22Rv1 (cell line): ENCODE data around the gene STK17A.

Experiments
- H3K27ac ChIP-seq: fragments of 450-650 bp; 2 replicates; pipeline ENCODE4 v1.5.1; 2017
- ZFX ChIP-seq: fragments of 450-650 bp; IDR thresholded peaks from 2 replicates; pipeline ENCODE4 v1.6.1; 2017; ENCODE audit warnings: antibody characterized with exemption, borderline replicate concordance
- TF ChIP-seq, protein P1 (sequence below): fragments of 450-650 bp; IDR thresholded peaks from 2 replicates; pipeline ENCODE4 v1.5.1; 2017; ENCODE audit warnings: mild to moderate bottlenecking

Gene STK17A

GRCh38 chr7:43646603-43647338 is 63.9 kb downstream of the STK17A start:
- H3K27ac ChIP-seq, result no peak overlapping the region
- TF ChIP-seq ZFX, result no peak
- TF ChIP-seq, protein P1, sequence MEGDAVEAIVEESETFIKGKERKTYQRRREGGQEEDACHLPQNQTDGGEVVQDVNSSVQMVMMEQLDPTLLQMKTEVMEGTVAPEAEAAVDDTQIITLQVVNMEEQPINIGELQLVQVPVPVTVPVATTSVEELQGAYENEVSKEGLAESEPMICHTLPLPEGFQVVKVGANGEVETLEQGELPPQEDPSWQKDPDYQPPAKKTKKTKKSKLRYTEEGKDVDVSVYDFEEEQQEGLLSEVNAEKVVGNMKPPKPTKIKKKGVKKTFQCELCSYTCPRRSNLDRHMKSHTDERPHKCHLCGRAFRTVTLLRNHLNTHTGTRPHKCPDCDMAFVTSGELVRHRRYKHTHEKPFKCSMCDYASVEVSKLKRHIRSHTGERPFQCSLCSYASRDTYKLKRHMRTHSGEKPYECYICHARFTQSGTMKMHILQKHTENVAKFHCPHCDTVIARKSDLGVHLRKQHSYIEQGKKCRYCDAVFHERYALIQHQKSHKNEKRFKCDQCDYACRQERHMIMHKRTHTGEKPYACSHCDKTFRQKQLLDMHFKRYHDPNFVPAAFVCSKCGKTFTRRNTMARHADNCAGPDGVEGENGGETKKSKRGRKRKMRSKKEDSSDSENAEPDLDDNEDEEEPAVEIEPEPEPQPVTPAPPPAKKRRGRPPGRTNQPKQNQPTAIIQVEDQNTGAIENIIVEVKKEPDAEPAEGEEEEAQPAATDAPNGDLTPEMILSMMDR, result no peak

- TF ChIP-seq, protein P1, result no peak
- no peak for TF ChIP-seq ZFX
- no peak overlapping the region for H3K27ac ChIP-seq
These were observed 64.4 kb downstream of the STK17A start for GRCh38 chr7:43647339-43647672.

DNA sequence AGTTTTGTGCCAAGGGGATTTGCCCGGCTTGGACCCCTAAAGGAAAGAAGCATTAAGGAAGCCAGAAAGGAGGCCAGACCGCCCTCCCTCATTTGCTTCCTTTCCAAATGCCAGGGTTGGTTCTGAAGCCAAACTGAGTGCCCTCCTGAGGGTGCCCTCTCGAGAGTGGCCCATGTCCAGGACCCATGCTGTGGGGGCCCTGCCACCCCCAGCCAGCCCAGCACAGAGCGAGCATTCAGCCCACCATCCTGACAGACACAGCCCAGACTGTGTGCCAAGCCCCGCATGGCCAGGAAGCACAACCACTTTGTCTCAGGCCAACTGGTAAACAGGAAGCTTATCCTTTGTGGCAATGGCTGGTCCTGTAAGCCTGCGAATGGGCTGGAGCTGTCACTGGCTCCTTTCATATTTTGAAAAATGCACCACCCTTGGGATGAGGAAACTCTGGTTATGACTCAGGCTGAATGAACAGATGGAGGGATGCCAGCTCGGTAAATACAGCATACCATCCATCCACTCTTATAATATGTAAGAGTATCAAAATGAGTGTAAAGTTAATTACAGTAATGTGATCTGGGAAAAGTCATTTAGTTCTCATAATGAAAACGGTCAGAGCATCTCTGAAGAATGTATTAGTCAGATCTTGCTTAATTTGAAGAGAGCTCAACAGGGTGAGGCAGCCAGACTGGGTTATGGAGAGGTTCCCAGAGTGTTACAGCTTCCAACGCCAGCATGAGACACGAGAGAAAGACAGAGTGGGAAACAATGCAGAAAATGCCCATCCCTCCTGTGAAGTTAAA is 65.0 kb downstream of the STK17A start:
- TF ChIP-seq, protein P1, result no peak
- TF ChIP-seq ZFX, result no peak
- no peak overlapping the region for H3K27ac ChIP-seq

DNA sequence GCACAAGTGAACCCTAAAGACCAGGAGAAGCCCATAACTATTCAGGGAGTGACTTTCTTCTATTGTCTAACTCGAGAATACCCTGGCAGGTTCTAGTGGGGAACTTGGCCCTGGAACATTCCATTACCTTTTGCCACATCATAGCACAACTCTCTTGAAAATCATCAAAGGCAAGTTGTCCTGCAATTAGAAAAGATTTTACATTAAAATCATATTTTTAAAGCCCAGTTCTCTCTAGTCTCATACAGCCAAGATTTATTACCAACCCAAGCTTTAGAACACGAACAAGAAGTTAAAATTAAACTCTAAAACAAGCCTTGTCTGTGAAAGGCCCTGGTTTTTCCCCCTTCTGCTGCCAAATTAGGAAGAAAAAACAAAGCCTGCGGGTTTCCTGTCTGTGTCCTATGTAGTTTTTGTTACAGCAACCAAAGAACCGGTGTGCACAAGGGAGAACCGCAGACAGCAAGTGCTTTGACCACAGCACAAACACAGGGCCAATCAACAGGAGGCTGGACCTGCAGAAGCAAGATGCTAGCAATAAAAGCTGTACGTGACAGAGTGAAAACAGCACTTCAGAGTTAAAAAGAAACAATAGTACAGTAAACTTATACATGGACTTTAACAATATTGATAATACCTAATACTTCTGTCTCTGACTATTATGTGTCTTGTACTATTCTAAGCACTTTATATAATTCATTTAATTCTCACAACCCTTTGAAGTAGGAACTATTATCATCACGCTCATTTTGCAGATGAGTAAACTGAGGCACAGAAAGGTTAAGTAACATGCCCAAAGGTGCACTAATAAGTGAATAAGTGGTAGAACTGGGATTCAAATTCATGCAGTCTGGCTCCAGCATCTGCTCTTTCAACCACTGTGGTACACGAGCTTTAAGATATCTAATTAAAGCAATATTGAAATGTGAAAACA is 65.8 kb downstream of the STK17A start:
- no peak overlapping the region for H3K27ac ChIP-seq
- TF ChIP-seq ZFX, result no peak
- TF ChIP-seq, protein P1, result no peak

GRCh38 chr7:43649755-43650274 is 66.9 kb downstream of the STK17A start:
- no peak overlapping the region for H3K27ac ChIP-seq
- TF ChIP-seq, protein P1, result no peak
- no peak for TF ChIP-seq ZFX

DNA sequence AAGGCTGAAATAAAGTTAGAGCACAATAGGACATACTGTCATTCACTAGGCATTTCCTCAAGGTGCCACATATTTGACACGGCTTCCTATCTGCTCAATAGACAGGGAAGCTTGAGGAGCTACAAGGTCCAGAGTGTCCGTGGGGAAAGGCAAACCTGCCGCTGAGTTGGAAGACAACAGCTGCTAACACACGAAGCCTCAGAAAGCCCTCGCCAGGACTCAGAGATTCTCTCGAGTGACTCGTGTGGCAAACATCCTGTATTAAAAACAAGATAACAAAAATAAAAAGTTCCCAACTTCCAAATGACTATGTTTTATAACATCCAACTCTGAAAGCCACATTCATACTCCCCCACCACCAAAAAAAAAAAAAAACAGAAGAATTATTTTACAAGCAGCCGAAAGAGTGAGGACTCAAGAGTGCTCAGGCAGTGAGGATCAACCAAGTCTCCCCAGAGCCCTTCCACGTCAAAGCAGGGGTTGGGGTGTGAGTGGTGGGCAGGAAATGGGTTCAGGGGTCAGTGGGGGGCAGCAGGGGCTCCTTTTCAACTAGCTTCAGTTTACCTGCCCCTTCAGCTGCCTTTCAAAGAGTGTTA is 67.6 kb downstream of the STK17A start:
- no peak overlapping the region for H3K27ac ChIP-seq
- TF ChIP-seq, protein P1, result no peak
- no peak for TF ChIP-seq ZFX
